SK-N-SH treated with all-trans-retinoic acid at 6 μM for 48 hours (cell line): ENCODE measurements around the gene TCEA2.

Source experiments
- ARNTL ChIP-seq: fragments of 450-650 bp; formaldehyde crosslinking; IDR thresholded peaks from 2 replicates; pipeline ENCODE4 v1.5.0; 2020; ENCODE audit warnings: low read depth, mild to moderate bottlenecking, moderate library complexity, borderline replicate concordance
- ESRRG ChIP-seq: fragments of 250-450 bp; sonication (Bioruptor Pico); IDR thresholded peaks from 2 replicates; pipeline ENCODE4 v1.6.1; 2021; ENCODE audit warnings: mild to moderate bottlenecking
- RARB ChIP-seq: fragments of 250-450 bp; sonication (Bioruptor Pico); IDR thresholded peaks from 2 replicates; pipeline ENCODE4 v1.8.0; 2021; ENCODE audit warnings: mild to moderate bottlenecking, moderate library complexity
- TCF4 ChIP-seq: fragments of 250-450 bp; sonication (Bioruptor Pico); IDR thresholded peaks from 2 replicates; pipeline ENCODE4 v1.8.0; 2021; ENCODE audit warnings: mild to moderate bottlenecking, moderate library complexity, borderline replicate concordance
- ZC3H10 ChIP-seq: fragments of 250-450 bp; sonication (Bioruptor Pico); IDR thresholded peaks from 2 replicates; pipeline ENCODE4 v1.5.1; 2021; ENCODE audit warnings: mild to moderate bottlenecking, moderate library complexity
- ZFP3 ChIP-seq: fragments of 250-450 bp; sonication (Bioruptor Pico); IDR thresholded peaks from 2 replicates; pipeline ENCODE4 v1.5.0; 2020; ENCODE audit warnings: mild to moderate bottlenecking, moderate library complexity
- ZFP30 ChIP-seq: fragments of 450-650 bp; formaldehyde crosslinking; IDR thresholded peaks from 2 replicates; pipeline ENCODE4 v1.5.0; 2022; ENCODE audit warnings: mild to moderate bottlenecking, moderate library complexity
- TF ChIP-seq, protein P1 (sequence below): fragments of 250-450 bp; sonication (Bioruptor Pico); IDR thresholded peaks from 2 replicates; pipeline ENCODE4 v1.8.0; 2020; ENCODE audit warnings: mild to moderate bottlenecking, moderate library complexity, borderline replicate concordance
- TF ChIP-seq, protein P2 (sequence below): fragments of 250-450 bp; sonication (Bioruptor Pico); IDR thresholded peaks from 2 replicates; pipeline ENCODE4 v1.5.1; 2020; ENCODE audit warnings: low read depth, mild to moderate bottlenecking, moderate library complexity
- TF ChIP-seq, protein P3 (sequence below): fragments of 250-450 bp; sonication (Bioruptor Pico); IDR thresholded peaks from 2 replicates; pipeline ENCODE4 v1.5.1; 2021; ENCODE audit warnings: mild to moderate bottlenecking, moderate library complexity
- TF ChIP-seq, protein P4 (sequence below): fragments of 250-450 bp; sonication (Bioruptor Pico); IDR thresholded peaks from 2 replicates; pipeline ENCODE4 v1.8.0; 2021; ENCODE audit warnings: low read depth, mild to moderate bottlenecking, moderate library complexity, borderline replicate concordance
- TF ChIP-seq, protein P5 (sequence below): fragments of 250-450 bp; sonication (Bioruptor Pico); IDR thresholded peaks from 2 replicates; pipeline ENCODE4 v1.5.0; 2020; ENCODE audit warnings: mild to moderate bottlenecking, moderate library complexity

DNA sequence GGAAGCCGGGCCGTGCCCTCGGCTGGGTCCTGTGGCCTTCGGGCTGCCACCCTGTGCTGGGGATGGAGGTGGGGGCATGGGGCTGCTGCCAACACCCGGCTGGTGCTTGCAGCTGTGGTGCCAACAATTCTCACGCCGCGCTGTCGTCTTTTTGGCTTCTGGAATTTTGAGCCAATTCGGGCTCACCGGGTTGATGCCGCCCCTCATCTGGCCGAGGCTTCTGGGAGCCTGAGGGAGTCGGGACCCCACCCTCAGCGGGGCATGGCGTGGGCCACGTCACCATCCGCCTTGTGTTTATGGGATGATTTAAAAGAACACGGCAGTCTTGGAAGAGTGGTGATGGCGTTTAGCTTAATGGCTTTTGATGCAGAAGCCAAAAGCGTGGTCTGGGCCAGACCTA is 53.0 kb downstream of the TCEA2 start:
- no peak for TF ChIP-seq ZFP3 (CRISPR knock-in tag)
- TF ChIP-seq ESRRG (CRISPR knock-in tag), result no peak
- TF ChIP-seq ZFP30 (CRISPR knock-in tag), result no peak
- TF ChIP-seq ZC3H10 (CRISPR knock-in tag), result no peak
- TF ChIP-seq, protein P1, sequence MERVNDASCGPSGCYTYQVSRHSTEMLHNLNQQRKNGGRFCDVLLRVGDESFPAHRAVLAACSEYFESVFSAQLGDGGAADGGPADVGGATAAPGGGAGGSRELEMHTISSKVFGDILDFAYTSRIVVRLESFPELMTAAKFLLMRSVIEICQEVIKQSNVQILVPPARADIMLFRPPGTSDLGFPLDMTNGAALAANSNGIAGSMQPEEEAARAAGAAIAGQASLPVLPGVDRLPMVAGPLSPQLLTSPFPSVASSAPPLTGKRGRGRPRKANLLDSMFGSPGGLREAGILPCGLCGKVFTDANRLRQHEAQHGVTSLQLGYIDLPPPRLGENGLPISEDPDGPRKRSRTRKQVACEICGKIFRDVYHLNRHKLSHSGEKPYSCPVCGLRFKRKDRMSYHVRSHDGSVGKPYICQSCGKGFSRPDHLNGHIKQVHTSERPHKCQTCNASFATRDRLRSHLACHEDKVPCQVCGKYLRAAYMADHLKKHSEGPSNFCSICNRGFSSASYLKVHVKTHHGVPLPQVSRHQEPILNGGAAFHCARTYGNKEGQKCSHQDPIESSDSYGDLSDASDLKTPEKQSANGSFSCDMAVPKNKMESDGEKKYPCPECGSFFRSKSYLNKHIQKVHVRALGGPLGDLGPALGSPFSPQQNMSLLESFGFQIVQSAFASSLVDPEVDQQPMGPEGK (CRISPR knock-in tag), result no peak
- TF ChIP-seq, protein P2, sequence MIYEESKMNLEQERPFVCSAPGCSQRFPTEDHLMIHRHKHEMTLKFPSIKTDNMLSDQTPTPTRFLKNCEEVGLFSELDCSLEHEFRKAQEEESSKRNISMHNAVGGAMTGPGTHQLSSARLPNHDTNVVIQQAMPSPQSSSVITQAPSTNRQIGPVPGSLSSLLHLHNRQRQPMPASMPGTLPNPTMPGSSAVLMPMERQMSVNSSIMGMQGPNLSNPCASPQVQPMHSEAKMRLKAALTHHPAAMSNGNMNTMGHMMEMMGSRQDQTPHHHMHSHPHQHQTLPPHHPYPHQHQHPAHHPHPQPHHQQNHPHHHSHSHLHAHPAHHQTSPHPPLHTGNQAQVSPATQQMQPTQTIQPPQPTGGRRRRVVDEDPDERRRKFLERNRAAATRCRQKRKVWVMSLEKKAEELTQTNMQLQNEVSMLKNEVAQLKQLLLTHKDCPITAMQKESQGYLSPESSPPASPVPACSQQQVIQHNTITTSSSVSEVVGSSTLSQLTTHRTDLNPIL (CRISPR knock-in tag), result no peak
- TF ChIP-seq TCF4 (CRISPR knock-in tag), result no peak
- TF ChIP-seq, protein P3, sequence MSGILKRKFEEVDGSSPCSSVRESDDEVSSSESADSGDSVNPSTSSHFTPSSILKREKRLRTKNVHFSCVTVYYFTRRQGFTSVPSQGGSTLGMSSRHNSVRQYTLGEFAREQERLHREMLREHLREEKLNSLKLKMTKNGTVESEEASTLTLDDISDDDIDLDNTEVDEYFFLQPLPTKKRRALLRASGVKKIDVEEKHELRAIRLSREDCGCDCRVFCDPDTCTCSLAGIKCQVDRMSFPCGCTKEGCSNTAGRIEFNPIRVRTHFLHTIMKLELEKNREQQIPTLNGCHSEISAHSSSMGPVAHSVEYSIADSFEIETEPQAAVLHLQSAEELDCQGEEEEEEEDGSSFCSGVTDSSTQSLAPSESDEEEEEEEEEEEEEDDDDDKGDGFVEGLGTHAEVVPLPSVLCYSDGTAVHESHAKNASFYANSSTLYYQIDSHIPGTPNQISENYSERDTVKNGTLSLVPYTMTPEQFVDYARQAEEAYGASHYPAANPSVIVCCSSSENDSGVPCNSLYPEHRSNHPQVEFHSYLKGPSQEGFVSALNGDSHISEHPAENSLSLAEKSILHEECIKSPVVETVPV (CRISPR knock-in tag), result no peak
- no peak for TF ChIP-seq ARNTL (CRISPR knock-in tag)
- TF ChIP-seq, protein P4, sequence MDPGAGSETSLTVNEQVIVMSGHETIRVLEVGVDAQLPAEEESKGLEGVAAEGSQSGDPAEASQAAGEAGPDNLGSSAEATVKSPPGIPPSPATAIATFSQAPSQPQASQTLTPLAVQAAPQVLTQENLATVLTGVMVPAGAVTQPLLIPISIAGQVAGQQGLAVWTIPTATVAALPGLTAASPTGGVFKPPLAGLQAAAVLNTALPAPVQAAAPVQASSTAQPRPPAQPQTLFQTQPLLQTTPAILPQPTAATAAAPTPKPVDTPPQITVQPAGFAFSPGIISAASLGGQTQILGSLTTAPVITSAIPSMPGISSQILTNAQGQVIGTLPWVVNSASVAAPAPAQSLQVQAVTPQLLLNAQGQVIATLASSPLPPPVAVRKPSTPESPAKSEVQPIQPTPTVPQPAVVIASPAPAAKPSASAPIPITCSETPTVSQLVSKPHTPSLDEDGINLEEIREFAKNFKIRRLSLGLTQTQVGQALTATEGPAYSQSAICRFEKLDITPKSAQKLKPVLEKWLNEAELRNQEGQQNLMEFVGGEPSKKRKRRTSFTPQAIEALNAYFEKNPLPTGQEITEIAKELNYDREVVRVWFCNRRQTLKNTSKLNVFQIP (CRISPR knock-in tag), result no peak
- TF ChIP-seq RARB (CRISPR knock-in tag), result no peak
- TF ChIP-seq, protein P5, sequence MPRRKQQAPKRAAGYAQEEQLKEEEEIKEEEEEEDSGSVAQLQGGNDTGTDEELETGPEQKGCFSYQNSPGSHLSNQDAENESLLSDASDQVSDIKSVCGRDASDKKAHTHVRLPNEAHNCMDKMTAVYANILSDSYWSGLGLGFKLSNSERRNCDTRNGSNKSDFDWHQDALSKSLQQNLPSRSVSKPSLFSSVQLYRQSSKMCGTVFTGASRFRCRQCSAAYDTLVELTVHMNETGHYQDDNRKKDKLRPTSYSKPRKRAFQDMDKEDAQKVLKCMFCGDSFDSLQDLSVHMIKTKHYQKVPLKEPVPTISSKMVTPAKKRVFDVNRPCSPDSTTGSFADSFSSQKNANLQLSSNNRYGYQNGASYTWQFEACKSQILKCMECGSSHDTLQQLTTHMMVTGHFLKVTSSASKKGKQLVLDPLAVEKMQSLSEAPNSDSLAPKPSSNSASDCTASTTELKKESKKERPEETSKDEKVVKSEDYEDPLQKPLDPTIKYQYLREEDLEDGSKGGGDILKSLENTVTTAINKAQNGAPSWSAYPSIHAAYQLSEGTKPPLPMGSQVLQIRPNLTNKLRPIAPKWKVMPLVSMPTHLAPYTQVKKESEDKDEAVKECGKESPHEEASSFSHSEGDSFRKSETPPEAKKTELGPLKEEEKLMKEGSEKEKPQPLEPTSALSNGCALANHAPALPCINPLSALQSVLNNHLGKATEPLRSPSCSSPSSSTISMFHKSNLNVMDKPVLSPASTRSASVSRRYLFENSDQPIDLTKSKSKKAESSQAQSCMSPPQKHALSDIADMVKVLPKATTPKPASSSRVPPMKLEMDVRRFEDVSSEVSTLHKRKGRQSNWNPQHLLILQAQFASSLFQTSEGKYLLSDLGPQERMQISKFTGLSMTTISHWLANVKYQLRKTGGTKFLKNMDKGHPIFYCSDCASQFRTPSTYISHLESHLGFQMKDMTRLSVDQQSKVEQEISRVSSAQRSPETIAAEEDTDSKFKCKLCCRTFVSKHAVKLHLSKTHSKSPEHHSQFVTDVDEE (CRISPR knock-in tag), result no peak
